B cell (primary cell): ENCODE measurements around the gene PIAS4. TPM values are rescaled to one million over a fixed set of nuclear protein-coding genes. Genes with fewer than 3 reads are reported as not detected.

Experiments
- ATAC-seq: fragments of 200-7000 bp; cut with Tn5 transposase; one replicate; pipeline ENCODE4 v1.10.0; 2021; ENCODE audit warnings: low read depth, mild to moderate bottlenecking, moderate number of reproducible peaks, moderate library complexity
- CTCF ChIA-PET: fragments of 350-600 bp; sonication (Branson Sonifier 250); formaldehyde crosslinking; loops from one replicate; lab custom pipeline; 2021; ENCODE audit warnings: antibody characterized with exemption, inconsistent platforms; lab: Charles Lee
- POLR2A ChIA-PET: fragments of 350-600 bp; sonication (Branson Sonifier 250); formaldehyde crosslinking; loops from one replicate; lab custom pipeline; 2021; ENCODE audit warnings: antibody characterized with exemption; lab: Charles Lee
- DNase-seq: peaks from one replicate; pipeline ENCODE4 v3.0.0; 2013
- H2AFZ ChIP-seq: 2 replicates; pipeline ENCODE4 v1.6.1; 2012; ENCODE audit warnings: mild to moderate bottlenecking, low read depth, low read length; ENCODE audit not compliant: insufficient read depth, poor library complexity, severe bottlenecking
- H3K27ac ChIP-seq, 2 donors: 1 replicate in 1 of 2; 2 replicates in 1 of 2; pipeline ENCODE4 v1.5.1; 2012 to 2013; ENCODE audit warnings: low read length in 2 of 2, mild to moderate bottlenecking in 2 of 2, moderate library complexity in 1 of 2
- H3K27me3 ChIP-seq, 4 experiments: fragments of 200-600 bp in 1 of 4; sonication (generic) in 1 of 4; replicated peaks in 1 of 4; 1 replicate in 2 of 4; 2 replicates in 2 of 4; pipeline versions ENCODE4 v1.6.1 to v1.7.0; 2013 to 2016; ENCODE audit warnings: low read length in 3 of 4, mild to moderate bottlenecking in 2 of 4, mixed read lengths in 1 of 4, moderate library complexity in 1 of 4; ENCODE audit not compliant: insufficient read depth in 4 of 4, control insufficient read depth in 3 of 4; ENCODE audit errors: control extremely low read depth in 1 of 4
- H3K36me3 ChIP-seq, 2 experiments: replicated peaks in 1 of 2; 1 replicate in 1 of 2; 2 replicates in 1 of 2; pipeline versions ENCODE4 v1.6.1 to v1.7.1; 2013; ENCODE audit warnings: low read length in 1 of 2; ENCODE audit not compliant: insufficient read depth in 2 of 2, control insufficient read depth in 1 of 2; ENCODE audit errors: control extremely low read depth in 1 of 2, extremely low read depth in 1 of 2
- H3K4me1 ChIP-seq, 2 donors: fragments of 200-600 bp in 1 of 2; sonication (generic) in 1 of 2; 1 replicate in 1 of 2; 2 replicates in 1 of 2; pipeline versions ENCODE4 v1.5.1 to v1.6.1; 2013 to 2017; ENCODE audit warnings: low read length in 2 of 2; ENCODE audit not compliant: control insufficient read depth in 2 of 2, insufficient read depth in 2 of 2
- H3K4me2 ChIP-seq: replicated peaks from 2 replicates; pipeline ENCODE3; 2012; ENCODE audit warnings: mild to moderate bottlenecking, low read depth, low read length; ENCODE audit not compliant: poor library complexity, severe bottlenecking
- H3K4me3 ChIP-seq, 5 experiments: fragments of 200-600 bp in 1 of 5; sonication (generic) in 1 of 5; 1 replicate in 3 of 5; 2 replicates in 2 of 5; pipeline versions ENCODE4 v1.5.1 to v1.7.0; 2011 to 2016; ENCODE audit warnings: low read length in 4 of 5, mild to moderate bottlenecking in 4 of 5, low read depth in 2 of 5, control low read depth in 1 of 5, moderate library complexity in 1 of 5; ENCODE audit not compliant: insufficient read depth in 1 of 5; ENCODE audit errors: control extremely low read depth in 1 of 5, extremely low read depth in 1 of 5
- H3K79me2 ChIP-seq: fragments of 200-600 bp; sonication (generic); one replicate; pipeline ENCODE4 v1.6.0; 2016; ENCODE audit warnings: low read length; ENCODE audit not compliant: control insufficient read depth, insufficient read depth
- H3K9ac ChIP-seq: fragments of 200-600 bp; sonication (generic); 2 replicates; pipeline ENCODE4 v1.6.1; 2017; ENCODE audit warnings: mild to moderate bottlenecking, low read length, moderate library complexity
- H3K9me3 ChIP-seq, 3 donors: one replicate each; pipeline versions ENCODE4 v1.6.1 to v1.7.1; 2013; ENCODE audit warnings: low read length in 2 of 3; ENCODE audit not compliant: control insufficient read depth in 2 of 3, insufficient read depth in 1 of 3; ENCODE audit errors: control extremely low read depth in 1 of 3
- H4K20me1 ChIP-seq: 2 replicates; pipeline ENCODE4 v1.6.0; 2012; ENCODE audit warnings: mild to moderate bottlenecking, low read length; ENCODE audit not compliant: insufficient read depth, control insufficient read depth, poor library complexity, severe bottlenecking
- H3K27ac Mint-ChIP-seq: one replicate; pipeline ENCODE4 v1.8.0; 2021; ENCODE audit warnings: mixed read lengths
- H3K27me3 Mint-ChIP-seq: one replicate; pipeline ENCODE4 v1.8.0; 2021; ENCODE audit warnings: mixed read lengths
- H3K4me1 Mint-ChIP-seq: one replicate; pipeline ENCODE4 v1.8.0; 2021; ENCODE audit warnings: mixed read lengths
- H3K4me3 Mint-ChIP-seq: one replicate; pipeline ENCODE4 v1.8.0; 2021; ENCODE audit warnings: mixed read lengths
- H3K9me3 Mint-ChIP-seq: one replicate; pipeline ENCODE4 v1.8.0; 2022; ENCODE audit warnings: mixed read lengths; ENCODE audit not compliant: insufficient read depth
- EZH2 ChIP-seq: IDR thresholded peaks from 2 replicates; pipeline ENCODE4 v1.6.1; 2012; ENCODE audit warnings: borderline replicate concordance, low read depth, mild to moderate bottlenecking, moderate library complexity, low read length; ENCODE audit not compliant: insufficient read depth, poor library complexity, severe bottlenecking
- WGBS: methylation state at CpG from one replicate; pipeline ENCODE4 v1.1.5; 2013; ENCODE audit warnings: missing lambda C conversion rate; ENCODE audit not compliant: insufficient coverage; 5-methylcytosine and 5-hydroxymethylcytosine counted together
- intact Hi-C: fragments of 100-400 bp; cut with micrococcal nuclease; formaldehyde crosslinking; loops from one replicate; pipeline ENCODE4 v1.10.0; 2022
- polyA plus RNA-seq: library from polyadenylated mRNA; depleted of rRNA; stranded (reverse); fragments of >200 nt; gene quantifications from 2 replicates; pipeline ENCODE4 v1.2.3, GENCODE V29; 2012
- total RNA-seq, 2 donors: library from RNA; stranded (reverse); fragments of 120-200 nt in 1 of 2; gene quantifications; 1 replicate in 1 of 2; 2 replicates in 1 of 2; pipeline versions ENCODE4 v1.2.3 to v1.2.4, GENCODE V29; 2013 to 2022
- TF ChIP-seq, protein P1 (sequence below): fragments of 200-600 bp; IDR thresholded peaks from one replicate; pipeline ENCODE4 v1.8.0; 2022; ENCODE audit warnings: antibody characterized with exemption, mild to moderate bottlenecking

Gene PIAS4
- total and polyA plus RNA-seq, 2 donors (not counting 1 experiment from before 2014, with no cell fraction given), result 13.7 to 56.8 TPM

DNA sequence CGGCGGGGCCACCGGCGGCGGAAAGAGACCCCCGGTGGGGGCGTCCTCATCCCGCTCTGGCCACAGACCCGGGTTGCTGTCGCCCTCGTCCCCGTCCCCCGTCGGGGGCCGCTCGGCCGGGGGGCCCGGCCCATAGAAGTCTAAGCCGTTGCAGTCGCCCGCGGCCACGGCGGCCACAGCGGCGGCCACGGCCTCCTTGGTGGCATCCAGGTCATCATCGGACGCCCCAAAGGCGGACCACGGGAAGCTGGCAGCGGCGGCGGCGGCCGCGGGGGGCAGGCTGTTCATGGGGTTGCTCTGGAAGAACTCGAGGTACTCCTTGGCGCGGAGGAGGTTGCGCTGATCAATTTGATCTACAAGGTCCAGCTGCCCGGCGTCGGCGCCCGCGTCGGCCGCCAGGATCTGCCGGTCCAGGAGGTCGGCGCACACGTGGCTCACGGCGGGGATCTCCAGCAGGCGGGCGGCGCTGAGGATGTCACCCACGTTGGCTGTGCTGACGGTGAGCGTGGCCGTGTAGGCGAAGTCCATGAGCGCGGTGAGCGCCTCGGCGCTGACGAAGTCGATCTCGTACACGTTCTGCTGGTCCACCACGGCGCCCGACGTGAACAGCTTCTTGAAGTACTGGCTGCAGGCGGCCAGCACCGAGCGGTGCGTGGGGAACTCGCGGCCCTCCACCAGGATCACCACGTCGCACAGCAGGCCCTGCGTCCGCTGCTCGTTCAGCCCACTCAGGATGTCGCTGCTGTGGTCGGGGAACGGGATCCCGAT is 47.1 kb downstream of the PIAS4 start:
- Histone ChIP-seq H4K20me1 (peaks cover 97% of the 10 kb centered on the region), H3K9ac (no peak overlapping the region), H3K36me3 (peaks cover 0 to 42% of the 10 kb centered on the region in 2 experiments), H3K79me2 (peaks cover 99% of the 10 kb centered on the region), H2AFZ (no peak overlapping the region), H3K27me3 (no peaks in the 10 kb centered on the region), H3K4me3 (no peak overlapping the region), H3K4me1 (peaks cover 5 to 26% of the 10 kb centered on the region in 2 donors), H3K9me3 (peaks cover 0 to 8% (median 0%) of the 10 kb centered on the region in 3 donors), H3K4me2 (no peak overlapping the region), H3K27ac (no peak overlapping the region)
- intact Hi-C loops, result no loop called here
- no peaks in the 10 kb centered on the region for H3K9me3 Mint-ChIP-seq
- TF ChIP-seq, protein P1, sequence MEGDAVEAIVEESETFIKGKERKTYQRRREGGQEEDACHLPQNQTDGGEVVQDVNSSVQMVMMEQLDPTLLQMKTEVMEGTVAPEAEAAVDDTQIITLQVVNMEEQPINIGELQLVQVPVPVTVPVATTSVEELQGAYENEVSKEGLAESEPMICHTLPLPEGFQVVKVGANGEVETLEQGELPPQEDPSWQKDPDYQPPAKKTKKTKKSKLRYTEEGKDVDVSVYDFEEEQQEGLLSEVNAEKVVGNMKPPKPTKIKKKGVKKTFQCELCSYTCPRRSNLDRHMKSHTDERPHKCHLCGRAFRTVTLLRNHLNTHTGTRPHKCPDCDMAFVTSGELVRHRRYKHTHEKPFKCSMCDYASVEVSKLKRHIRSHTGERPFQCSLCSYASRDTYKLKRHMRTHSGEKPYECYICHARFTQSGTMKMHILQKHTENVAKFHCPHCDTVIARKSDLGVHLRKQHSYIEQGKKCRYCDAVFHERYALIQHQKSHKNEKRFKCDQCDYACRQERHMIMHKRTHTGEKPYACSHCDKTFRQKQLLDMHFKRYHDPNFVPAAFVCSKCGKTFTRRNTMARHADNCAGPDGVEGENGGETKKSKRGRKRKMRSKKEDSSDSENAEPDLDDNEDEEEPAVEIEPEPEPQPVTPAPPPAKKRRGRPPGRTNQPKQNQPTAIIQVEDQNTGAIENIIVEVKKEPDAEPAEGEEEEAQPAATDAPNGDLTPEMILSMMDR, result no peak
- no peak overlapping the region for H3K27ac Mint-ChIP-seq
- DNase-seq (no peak), ATAC-seq (no peak)
- POLR2A ChIA-PET, result no interaction called here
- H3K4me1 Mint-ChIP-seq, result peaks cover 42% of the 10 kb centered on the region
- CTCF ChIA-PET, result no interaction called here
- WGBS, result 97% methylated on average over 83 of the region's 91 CpGs
- no peak overlapping the region for H3K4me3 Mint-ChIP-seq
- H3K27me3 Mint-ChIP-seq, result no peaks in the 10 kb centered on the region

DNA sequence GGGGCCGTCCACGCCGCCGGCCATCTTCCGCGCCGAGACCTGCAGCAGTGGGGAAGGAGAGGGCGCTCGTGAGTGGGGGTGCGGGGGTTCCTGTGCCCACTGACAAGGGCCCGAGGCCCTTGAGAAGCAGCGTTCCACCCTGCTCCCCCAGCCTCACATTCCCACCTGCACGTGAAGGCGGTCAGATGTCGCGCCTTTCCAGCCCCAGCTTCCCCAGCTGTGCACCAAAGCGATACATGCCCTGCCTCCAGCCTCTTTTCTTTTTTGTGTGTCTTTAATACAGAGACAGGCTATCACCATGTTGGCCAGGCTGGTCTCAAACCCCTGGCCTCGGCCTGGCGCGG is 47.6 kb downstream of the PIAS4 start:
- H3K27me3 ChIP-seq, result no peaks in the 10 kb centered on the region
- no peak for TF ChIP-seq EZH2
- TF ChIP-seq, protein P1, result no peak
- H3K4me1 ChIP-seq, result peaks cover 6 to 31% of the 10 kb centered on the region in 2 donors
- peaks cover 0 to 8% (median 0%) of the 10 kb centered on the region in 3 donors for H3K9me3 ChIP-seq
- Mint-ChIP-seq H3K4me1 (peaks cover 43% of the 10 kb centered on the region), H3K27ac (no peak overlapping the region), H3K4me3 (no peak overlapping the region), H3K27me3 (no peaks in the 10 kb centered on the region), H3K9me3 (no peaks in the 10 kb centered on the region)
- H4K20me1 ChIP-seq, result peaks cover 97% of the 10 kb centered on the region
- no peak overlapping the region for H3K27ac ChIP-seq
- H2AFZ ChIP-seq, result no peak overlapping the region
- DNase-seq (no peak), ATAC-seq (no peak)
- H3K9ac ChIP-seq, result no peak overlapping the region
- H3K4me2 ChIP-seq, result no peak overlapping the region
- no peak overlapping the region for H3K4me3 ChIP-seq
- ChIA-PET CTCF (no interaction called here), POLR2A (no interaction called here)
- peaks cover 0 to 43% of the 10 kb centered on the region in 2 experiments for H3K36me3 ChIP-seq
- intact Hi-C loops, result no loop called here
- peaks cover 99% of the 10 kb centered on the region for H3K79me2 ChIP-seq
- 97% methylated on average over 14 of the region's 20 CpGs for WGBS
